G401 (cell line): ENCODE results near the gene UNC119. TPM values are rescaled to one million over a fixed set of nuclear protein-coding genes. Genes with fewer than 3 reads are reported as not detected.

Experiments used
- DNase-seq: peaks from one replicate; pipeline ENCODE4 v3.0.0-alpha.2; 2015; ENCODE audit warnings: low spot score
- in situ Hi-C: cut with HindIII; loops from 2 replicates; pipeline ENCODE4 v1.10.0; 2016; ENCODE audit warnings: low sequenced_read_pairs, mixed read lengths
- total RNA-seq: library from RNA; depleted of rRNA; stranded (reverse); fragments of >200 nt; shearing (Covaris generic); gene quantifications from 2 replicates; pipeline ENCODE4 v1.2.3, GENCODE V29; 2014

UNC119 gene
- total RNA-seq, 1 experiment from 2014 or later: 59.0 TPM

- peak; percentile 74 for DNase-seq
- in situ Hi-C loops: loop anchor here (5.0 kb wide), 1 partner anchor 51 kb away; no protein-coding TSS in a partner anchor
Measured at GRCh38 chr17:28547623-28548416, 4.6 kb downstream of the UNC119 start.

- no peak for DNase-seq
- in situ Hi-C loops: loop anchor here (5.0 kb wide), 1 partner anchor 50 kb away; no protein-coding TSS in a partner anchor
Measured at GRCh38 chr17:28547096-28547622, 5.3 kb downstream of the UNC119 start.

- in situ Hi-C loops: loop anchor here (5.0 kb wide), 1 partner anchor 49 kb away; no protein-coding TSS in a partner anchor
Measured at GRCh38 chr17:28545787-28546415, 6.5 kb downstream of the UNC119 start.

GRCh38 chr17:28545141-28545503 lies 7.3 kb downstream of the UNC119 start:
- in situ Hi-C loops: loop anchor here (5.0 kb wide), 1 partner anchor 48 kb away; no protein-coding TSS in a partner anchor
- DNase-seq: no peak

More at GRCh38 chr17:28545787-28546415, 6.5 kb downstream of the UNC119 start:
- no peak for DNase-seq

- no peak for DNase-seq
- in situ Hi-C loops: loop anchor here (5.0 kb wide), 1 partner anchor 47 kb away; no protein-coding TSS in a partner anchor
Measured at GRCh38 chr17:28544402-28545140, 7.9 kb downstream of the UNC119 start.

- DNase-seq: no peak
- in situ Hi-C loops: no loop called here
Measured at GRCh38 chr17:28541439-28541838, 11.0 kb downstream of the UNC119 start.

GRCh38 chr17:28540231-28540630 lies 12.2 kb downstream of the UNC119 start:
- in situ Hi-C loops: no loop called here
- no peak for DNase-seq

GRCh38 chr17:28538296-28538895 lies 14.0 kb downstream of the UNC119 start:
- DNase-seq: no peak
- in situ Hi-C loops: no loop called here

- no peak for DNase-seq
- in situ Hi-C loops: no loop called here
Measured at GRCh38 chr17:28537219-28537610, 15.2 kb downstream of the UNC119 start.

- in situ Hi-C loops: no loop called here
Measured at GRCh38 chr17:28536532-28537218, 15.7 kb downstream of the UNC119 start.

GRCh38 chr17:28534740-28535375 lies 17.6 kb downstream of the UNC119 start:
- in situ Hi-C loops: no loop called here

More at GRCh38 chr17:28536532-28537218, 15.7 kb downstream of the UNC119 start:
- DNase-seq: no peak

GRCh38 chr17:28533091-28533807 lies 19.2 kb downstream of the UNC119 start:
- no peak for DNase-seq
- in situ Hi-C loops: no loop called here

More at GRCh38 chr17:28534740-28535375, 17.6 kb downstream of the UNC119 start:
- no peak for DNase-seq

GRCh38 chr17:28532050-28532960 lies 20.1 kb downstream of the UNC119 start:
- no peak for DNase-seq
- in situ Hi-C loops: no loop called here

- no peak for DNase-seq
- in situ Hi-C loops: no loop called here
Measured at GRCh38 chr17:28530926-28531325, 21.5 kb downstream of the UNC119 start.

- DNase-seq: no peak
- in situ Hi-C loops: no loop called here
Measured at GRCh38 chr17:28530250-28530649, 22.2 kb downstream of the UNC119 start.

- no peak for DNase-seq
- in situ Hi-C loops: no loop called here
Measured at GRCh38 chr17:28529013-28529400, 23.4 kb downstream of the UNC119 start.
